ENCODE results near the gene ASCC3.

- no peak for TF ChIP-seq CTCF (IDR thresholded peaks at IDR 0.05)
- TF ChIP-seq POLR2A (IDR thresholded peaks at IDR 0.05) = no peak
These were observed 72.4 kb downstream of the ASCC3 start for GRCh38 chr6:100808638-100809275.

All from esophagus squamous epithelium (tissue), 4 donors.